HG02588 (cell line): Measurements from ENCODE around the gene ACTA1.
"Not testable (repeated sequence)": the region's sequence is repeated elsewhere in the genome, so short reads cannot be mapped to it uniquely, and the experiment has no call there.

Experiments
- ATAC-seq: cut with Tn5 transposase; IDR thresholded peaks from one replicate; pipeline ENCODE4 v1.9.1; 2021; ENCODE audit warnings: mild to moderate bottlenecking, moderate library complexity; ENCODE audit not compliant: unreplicated experiment

The ACTA1 gene

DNA sequence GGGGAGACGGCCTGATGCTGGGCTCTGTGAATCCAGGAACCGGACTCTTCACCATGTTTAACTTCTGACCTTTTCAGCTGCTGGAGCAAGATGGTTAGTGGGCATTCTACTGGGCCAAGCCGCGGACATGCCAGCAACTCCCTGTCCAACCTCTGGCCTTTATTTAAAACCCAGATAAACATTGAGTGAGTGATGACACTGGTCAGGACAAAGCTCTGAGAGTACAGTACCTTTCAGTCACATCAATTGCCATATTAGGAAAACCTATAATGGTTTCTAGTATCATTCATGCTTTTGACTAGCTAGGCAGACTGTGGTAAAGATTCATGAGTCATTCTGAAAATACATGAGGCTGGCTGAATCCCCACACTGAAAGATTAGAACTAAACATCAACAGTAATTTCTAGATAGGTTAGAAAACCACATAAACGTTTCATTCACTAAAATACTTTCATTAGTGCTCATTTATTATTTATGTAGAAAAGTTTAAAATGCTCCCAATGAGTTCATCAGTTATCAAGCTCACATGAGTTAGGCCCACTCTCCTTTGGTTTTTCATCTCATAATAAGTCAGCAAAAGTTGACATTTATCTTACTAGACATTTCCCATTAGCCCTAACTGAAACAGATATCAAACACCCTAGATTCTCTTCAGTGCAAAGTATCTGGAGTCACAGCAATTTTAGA, 7.1 kb upstream of the ACTA1 start:
- peak; percentile 98 for ATAC-seq

DNA sequence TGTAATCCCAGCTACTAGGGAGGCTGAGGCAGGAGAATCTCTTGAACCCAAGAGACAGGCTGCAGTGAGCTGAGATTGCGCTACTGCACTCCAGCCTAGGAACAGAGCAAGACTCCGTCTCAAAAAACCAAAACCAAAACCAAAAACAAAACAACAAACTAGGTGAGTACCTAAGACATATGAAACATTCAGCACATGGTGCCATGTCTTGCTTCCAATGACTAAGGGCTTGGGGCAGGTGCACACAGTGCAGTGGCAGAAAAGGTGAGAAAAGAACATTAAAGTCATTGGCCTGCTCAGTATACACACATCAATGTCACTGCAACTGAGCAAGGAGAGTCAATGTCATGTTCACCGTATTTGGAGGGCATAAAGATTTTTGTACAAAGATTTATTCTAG, 4.1 kb upstream of the ACTA1 start:
- ATAC-seq, result no peak

DNA sequence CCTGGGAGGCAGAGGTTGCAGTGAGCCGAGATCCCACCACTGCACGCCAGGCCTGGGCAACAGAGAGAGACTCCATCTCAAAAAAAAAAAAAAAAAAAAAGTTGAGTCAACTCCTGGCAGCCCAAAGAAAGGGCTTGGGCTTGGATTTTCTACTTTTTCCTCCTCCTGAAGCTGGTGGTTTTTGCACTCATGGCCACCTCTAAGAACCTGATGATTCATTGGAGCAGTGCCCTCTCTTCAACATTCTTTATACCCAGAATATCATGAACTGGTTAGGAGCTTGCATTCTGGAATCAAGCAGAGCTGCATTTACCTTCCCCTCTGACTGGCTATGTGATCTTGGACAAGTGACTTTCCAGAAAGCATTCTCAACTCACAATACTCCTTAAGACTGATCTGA, 3.5 kb upstream of the ACTA1 start:
- ATAC-seq, result no peak

DNA sequence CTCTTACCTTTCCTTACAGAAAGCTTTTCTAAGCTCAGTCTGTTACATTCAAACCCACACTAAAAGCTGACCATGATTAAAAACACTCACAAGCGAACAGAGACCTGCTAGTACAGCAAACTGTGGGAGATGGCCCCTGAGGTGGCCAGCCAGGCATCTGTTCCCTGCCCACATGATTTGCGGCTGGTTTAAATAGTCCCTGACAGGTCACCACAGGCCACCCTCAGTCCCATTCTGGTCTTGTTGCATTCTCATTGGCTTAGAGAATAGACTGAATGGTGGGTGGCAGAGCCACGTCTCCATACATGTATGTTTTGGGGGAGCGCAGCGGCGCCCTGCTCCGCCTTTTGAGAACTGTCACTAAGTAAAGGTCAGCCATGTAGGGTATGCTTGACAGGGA, 2.3 kb upstream of the ACTA1 start:
- ATAC-seq, result no peak

DNA sequence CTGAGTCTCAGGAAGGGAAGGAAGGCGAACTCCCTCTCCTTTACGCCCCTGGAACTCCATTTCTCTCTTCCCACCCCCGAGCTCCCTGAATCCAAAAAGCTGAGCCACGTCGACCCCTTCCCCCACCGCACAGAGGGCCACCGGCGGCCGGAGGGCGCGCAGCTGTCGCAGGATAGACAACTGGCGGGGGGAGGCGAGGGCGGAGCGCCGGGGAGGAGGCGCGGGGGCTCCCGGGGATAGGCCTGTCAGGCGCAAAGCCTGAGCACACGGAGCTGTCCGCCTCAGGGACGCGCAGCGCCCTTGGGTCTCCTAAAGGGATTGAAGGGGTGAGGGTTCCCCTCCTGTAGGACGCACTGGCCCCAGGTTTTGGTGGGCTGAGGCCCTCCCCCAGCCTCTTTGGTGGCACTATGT, 752 bp upstream of the ACTA1 start:
- ATAC-seq, result no peak

DNA sequence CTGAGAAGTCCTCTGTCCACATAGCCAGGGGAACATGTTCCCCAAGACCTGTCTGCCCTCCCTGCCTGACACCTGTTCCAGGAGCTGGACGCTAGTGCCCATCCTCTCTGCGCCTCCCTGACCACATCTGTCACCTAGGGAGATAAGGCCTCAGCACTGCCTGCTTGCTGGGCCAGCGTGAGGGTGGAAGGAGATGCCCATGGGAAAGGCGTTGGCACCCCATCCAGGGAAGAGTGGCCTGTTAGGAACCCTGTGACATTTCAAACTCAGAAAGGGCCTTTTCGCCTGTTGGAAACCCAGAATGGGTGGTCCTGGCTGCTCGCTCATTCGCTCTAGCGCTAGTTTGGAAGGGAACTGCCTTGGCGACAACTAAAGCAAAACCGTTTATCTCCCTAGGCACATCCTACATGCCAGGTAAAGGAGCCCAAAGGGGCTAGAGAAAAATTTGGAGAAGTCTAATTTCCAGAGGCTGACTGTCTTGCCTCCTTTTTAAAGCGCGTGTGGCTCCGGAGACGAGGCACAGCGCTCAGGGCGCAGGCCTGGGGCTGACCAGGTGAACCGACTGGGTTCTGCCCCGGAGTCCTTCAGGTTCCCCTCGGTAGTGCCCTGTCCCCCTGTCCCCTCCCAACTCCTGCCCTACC, 410 bp downstream of the ACTA1 start:
- no peak for ATAC-seq

DNA sequence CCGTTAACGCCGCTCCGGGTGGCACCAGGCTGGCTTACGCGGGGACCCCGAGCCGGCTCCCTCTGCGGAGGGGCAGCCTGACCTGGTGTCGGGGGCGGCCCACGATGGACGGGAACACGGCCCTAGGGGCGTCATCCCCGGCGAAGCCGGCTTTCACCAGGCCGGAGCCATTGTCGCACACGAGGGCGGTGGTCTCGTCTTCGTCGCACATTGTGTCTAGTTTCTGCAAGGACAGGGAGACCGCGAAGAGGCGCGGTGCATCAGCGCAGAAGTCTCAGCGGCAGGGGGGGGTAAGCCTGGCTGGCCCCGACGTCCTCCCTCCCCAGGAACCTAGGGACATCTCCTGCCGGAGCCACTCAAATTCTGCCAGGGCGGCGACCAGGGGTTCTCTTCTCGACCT, 989 bp downstream of the ACTA1 start:
- ATAC-seq, result no peak

DNA sequence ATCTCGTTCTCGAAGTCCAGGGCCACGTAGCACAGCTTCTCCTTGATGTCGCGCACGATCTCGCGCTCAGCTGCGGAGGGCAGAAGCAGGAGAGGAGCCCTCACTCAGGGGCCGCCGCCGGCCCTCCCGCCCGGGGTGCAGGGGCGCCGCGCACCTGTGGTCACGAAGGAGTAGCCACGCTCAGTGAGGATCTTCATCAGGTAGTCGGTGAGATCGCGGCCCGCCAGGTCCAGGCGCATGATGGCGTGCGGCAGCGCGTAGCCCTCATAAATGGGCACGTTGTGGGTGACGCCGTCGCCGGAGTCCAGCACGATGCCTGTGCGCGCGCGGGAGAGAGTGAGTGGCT, 1.8 kb downstream of the ACTA1 start:
- no peak for ATAC-seq

DNA sequence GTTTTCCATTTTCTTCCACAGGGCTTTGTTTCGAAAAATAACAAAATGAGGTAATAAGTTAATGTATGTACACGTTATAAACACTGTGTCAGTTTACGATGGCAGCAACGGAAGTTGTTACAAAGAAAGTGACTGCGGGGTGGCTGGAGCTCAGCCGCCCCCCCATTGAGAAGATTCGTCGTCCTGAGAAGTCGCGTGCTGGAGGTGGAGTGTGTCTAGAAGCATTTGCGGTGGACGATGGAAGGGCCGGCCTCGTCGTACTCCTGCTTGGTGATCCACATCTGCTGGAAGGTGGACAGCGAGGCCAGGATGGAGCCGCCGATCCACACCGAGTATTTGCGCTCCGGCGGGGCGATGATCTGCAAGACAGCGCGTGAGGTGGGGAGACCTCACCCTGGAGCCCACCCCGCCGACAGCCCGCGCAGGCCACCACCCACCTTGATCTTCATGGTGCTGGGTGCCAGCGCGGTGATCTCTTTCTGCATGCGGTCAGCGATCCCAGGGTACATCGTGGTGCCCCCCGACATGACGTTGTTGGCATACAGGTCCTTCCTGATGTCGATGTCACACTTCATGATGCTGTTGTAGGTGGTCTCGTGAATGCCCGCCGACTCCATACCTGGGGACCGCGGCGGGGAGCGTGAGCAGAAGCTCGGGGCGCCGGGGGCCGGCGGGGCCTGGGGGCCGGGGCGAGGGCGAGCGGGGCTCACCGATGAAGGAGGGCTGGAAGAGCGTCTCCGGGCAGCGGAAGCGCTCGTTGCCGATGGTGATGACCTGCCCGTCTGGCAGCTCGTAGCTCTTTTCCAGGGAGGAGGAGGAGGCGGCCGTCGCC, 2.4 kb downstream of the ACTA1 start:
- no peak for ATAC-seq

DNA sequence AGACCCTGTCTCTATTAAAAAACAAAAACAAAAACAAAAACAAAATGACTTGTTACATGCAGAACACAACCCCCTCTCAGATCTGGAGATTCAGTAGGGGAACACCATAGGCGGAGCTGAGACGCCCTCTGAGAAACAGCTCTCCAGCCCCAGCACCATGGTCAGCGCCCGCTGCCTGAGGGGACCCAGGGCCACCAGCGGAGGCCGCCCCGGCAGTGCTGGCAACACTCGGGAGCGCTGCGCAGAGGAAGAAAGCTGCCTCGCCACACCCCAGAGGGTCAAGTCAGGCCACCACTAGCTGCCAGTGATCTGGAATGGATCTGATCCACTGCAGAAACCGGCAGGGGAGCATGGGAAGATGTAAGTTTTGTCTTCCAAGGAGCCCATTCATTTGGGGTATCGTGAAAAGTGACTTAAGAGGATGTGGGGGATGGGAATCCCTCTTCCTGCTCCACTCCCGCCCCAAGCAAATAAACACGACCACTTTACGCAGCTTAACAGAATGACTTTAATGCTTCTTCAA, 3.1 kb downstream of the ACTA1 start:
- ATAC-seq, result no peak

DNA sequence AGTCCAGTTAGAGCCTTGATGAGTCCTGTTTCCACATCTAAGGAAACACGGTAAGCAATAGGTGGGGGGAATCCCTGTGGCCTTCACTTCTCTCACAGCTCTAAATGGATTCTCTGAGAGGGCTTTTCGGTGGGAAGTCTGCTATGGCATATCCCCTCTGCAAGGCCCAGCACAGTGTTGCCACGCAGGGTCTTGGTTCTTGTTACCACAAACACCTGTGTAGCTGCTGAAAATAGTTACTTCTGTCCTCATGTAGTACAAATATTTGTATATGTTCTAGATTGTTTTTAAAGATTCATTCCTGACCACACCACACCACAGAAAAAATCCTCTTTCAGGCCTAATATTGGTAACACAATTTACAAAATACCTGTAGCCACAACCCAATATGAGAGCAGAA, 5.6 kb downstream of the ACTA1 start:
- no peak for ATAC-seq

DNA sequence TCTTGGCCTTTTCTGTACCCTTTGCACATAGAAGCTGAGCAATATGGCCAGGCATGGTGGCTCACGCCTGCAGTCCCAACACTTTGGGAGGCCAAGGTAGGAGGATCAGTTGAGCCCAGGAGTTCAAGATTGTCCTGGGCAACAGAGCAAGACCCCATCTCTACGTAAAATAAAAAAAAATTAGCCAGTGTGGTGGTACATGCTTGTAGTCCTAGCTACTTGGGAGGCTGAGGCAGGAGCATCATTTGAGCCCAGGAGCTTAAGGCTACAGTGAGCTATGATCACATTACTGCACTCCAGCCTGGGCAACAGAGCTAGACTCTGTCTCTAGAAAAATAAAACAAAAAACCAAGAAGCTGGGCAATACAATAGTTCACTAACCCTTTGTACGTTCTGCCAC, 6.3 kb downstream of the ACTA1 start:
- no peak for ATAC-seq

DNA sequence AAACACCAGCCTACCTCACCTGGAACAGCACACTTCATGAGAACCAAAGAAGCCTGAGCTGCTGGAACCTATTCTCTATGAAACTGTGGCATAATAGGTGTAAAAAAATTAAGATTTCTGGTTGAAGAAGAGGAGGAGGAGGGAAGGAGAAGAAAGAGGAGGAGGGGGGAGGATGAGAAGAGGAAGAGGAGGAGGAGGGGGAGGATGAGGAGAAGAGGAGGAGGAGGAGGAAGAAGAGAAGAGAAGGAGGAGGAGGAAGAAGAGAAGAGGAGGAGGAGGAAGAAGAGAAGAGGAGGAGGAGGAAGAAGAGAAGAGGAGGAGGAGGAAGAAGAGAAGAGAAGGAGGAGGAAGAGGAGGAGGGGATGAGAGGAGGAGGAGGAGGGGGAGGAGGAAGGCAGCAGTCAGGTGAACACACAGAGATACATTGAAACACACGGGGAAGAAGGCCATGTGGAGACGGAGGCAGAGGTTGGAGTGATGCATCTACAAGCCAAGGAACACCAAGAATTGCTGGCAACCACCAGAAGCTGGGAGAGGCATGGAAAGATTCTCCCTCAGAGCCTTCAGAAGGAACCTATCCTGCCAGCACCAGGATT, 8.2 kb downstream of the ACTA1 start:
- ATAC-seq, result no peak

DNA sequence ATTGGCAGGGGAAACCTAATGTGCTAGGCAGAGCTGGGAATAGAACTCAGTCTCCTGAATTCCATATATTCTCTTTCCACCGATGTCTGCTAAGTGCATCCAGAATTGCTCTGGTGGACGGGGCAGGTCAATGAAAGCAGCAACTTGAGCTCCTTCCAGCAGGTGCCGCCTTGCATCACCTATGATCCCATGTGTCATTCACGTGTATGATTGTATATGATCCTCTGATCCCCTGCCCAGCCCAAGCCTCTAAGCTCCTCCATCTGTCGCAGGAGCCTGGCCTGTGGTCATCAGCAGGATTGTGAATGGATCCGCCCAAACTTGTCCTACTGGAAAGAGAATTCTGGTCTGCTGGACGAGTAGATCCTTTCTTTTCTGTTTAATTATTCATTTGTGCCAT, 13.1 kb downstream of the ACTA1 start:
- no peak for ATAC-seq

DNA sequence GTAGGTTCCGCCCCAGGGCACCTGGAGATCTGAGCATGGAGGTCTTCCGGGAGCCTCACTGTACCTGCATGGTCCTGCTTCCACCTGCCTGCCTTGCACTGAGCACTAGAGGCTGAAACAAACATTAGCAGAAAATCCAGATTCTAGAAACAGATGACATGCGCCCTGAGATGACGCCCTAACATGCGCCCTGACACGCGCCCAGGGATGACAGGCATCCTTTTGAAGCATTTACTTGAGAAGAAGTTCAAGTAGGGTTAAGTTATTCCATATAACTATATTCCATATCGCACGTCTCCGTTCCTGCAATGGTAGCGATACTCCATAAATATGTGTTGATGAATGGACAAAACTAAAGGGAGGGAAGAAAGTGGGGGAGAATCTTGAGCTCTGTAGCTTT, 13.7 kb downstream of the ACTA1 start:
- no peak for ATAC-seq

DNA sequence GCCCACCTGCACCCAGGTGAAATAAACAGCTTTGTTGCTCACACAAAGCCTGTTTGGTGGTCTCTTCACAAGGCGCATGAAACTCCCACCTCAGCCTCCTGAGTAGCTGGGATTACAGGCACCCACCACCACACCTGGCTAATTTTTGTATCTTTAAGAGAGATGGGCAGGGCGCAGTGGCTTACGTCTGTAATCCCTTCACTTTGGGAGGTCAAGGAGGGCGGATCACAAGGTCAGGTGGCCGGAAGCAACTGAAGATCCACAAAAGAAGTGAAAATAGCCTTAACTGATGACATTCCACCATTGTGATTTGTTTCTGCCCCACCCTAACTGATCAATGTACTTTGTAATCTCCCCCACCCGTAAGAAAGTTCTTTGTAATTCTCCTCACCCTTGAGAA, 15.3 kb downstream of the ACTA1 start:
- ATAC-seq, result not testable (repeated sequence)

DNA sequence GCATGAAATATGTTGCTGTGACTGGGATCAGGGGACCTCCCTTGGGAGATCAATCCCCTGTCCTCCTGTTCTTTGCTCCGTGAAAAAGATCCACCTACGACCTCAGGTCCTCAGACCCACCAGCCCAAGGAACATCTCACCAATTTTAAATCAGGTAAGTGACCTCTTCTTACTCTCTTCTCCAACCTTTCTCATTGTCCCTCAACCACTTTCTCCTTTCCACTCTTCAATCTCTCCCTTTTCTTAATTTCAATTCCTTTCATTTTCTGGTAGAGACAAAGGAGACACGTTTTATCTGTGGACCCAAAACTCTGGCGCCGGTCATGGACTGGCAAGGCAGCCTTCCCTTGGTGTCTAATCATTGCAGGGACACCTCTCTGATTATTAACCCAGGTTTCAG, 21.1 kb downstream of the ACTA1 start:
- not testable (repeated sequence) for ATAC-seq

DNA sequence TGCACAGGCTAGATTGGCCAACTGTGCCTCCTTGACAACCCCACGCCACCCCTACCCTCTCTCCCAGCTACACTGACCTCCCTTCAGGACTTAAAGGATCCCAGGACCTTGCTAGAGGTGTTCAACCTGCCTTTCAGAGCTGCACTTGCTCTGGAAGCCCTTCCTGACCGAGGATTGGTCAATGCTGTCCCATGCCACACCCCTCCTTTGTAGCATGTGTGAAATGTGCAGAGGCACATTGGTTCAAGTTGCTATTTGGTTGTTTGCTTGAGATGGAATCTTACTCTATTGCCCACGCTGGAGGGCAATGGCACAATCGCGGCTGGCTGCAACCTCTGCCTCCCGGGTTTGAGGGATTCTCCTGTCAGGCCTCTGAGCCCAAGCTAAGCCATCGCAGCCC, 21.8 kb downstream of the ACTA1 start:
- ATAC-seq, result no peak

DNA sequence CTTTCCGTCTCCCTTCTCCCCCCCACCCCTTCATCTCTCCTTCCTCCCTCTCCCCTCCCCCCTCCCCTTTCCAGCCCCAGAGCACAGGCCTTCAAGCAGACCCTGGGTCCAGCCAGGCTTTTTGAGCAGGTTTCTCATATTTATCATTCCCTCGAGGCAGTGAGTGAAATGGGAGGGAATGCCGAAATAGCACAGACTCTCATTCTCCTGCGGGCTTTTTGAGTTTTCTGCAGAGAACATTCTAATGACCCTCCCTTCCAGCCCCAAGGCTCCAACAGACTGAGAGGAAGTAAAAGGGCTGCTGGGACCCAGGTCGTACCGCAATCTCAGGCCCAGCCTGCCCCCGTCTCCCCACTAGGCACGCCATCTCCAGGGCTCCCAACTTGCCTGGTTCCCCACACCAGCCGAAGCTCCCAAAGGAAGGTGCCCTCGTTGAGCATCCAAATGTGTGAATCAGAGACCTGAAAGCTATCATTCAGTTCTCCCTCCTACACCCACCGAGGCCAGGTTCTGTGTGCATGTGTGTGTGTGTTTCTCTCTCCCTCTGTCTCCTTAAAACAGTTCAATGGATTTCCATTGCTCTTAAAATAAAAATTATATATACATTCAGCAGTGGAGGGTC, 22.3 kb downstream of the ACTA1 start:
- no peak for ATAC-seq

DNA sequence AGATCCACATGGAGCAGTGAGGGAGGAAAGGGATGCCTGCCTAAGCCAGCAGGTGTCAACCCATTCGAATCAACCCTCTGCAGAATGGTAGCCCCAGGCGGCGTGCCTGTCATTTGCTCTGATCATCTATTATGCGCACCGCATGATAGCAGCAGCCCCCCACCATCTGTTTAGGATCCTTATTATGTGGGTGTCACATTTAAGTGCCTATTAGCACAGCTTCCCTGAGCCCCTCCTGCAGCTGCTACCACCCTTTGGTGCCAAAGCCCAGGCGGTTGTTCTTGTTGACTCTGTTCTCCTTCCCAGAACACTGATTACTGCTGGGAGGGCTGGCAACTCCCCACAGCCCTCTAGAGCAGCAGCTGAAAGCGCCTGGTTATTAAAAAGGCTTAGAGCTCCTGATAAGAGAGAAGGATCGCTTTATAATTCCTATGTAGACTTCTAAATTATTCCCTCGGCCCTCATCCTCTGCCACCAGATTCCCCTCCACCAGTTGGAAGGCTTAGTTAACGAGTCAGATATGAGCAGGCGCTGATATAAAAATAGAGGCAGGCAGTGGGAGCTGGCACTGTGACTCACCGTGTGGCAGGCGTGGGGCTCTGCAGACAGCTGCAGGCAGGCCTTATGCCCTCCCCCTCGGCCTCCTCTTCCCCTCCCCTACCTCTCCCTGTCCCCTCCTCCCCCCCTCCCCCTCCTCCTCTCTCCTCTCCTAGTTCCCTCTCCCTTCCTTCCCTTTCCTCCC, 23.0 kb downstream of the ACTA1 start:
- ATAC-seq, result no peak

DNA sequence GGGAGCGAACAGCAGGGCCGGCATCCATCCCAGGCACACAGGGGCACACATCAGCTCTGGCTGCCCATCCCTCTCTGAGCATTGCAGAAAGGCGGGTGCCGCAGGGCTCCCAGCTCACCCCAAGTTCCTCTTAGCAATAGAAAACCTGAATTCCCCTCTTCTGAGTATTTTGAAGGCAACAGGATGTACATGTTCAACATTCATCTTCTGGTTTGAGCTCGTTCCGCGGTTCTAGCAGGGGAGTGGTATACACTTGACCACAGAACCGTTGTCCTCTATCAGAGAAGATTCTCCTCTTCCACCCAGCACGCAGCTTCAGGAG, 23.6 kb downstream of the ACTA1 start:
- no peak for ATAC-seq
